Stimulated activated CD8-positive, alpha-beta memory T cell treated with anti-CD3 and anti-CD28 coated beads, Interleukin-4, amount 100 ng/mL, for 48 hours (primary cell): ENCODE measurements around the gene SPATS2L.

Experiments used
- DNase-seq: peaks from one replicate; pipeline ENCODE4 v3.0.0-alpha.2; 2020

Gene SPATS2L

DNA sequence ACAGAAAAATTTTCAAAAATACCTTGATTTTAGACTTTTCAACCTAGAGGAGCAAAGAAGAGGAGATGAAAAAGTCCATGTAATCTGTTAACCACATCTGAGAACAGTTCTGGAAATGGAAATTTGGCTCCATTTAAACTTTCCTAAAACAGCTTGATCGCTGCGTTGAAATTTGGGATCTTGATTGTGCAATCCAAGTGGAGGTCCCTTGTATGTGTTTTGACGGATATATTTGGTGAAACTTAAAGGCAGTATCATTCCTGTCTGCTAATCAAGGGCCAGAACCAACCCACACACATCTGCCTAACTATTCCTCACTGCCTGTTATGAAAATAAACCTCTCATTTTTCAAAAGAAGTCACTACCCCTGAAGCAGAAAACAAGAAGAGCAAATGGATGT, 46.6 kb downstream of the SPATS2L start:
- DNase-seq, result no peak

- no peak for DNase-seq
These were observed 47.4 kb downstream of the SPATS2L start for GRCh38 chr2:200353874-200354273.

- no peak for DNase-seq
These were observed 48.6 kb downstream of the SPATS2L start for GRCh38 chr2:200354833-200355751.

DNA sequence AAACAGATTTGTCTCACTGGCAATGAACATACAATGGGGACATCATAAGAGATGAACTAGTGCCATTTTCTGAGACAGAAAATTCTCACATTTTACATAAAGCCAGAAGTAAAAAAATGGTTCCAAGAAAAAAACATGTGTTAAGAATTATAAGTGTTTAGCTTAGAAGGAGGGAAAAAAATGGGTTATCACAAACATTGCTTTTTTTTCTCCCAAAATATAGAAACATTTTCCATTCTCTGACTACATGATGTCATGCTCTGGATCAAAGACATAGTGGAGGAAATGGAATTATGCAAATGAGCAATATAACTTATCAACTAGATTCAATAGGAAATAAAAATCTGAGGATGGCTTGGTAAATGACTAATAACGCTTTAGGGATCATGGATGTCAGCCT, 49.8 kb downstream of the SPATS2L start:
- DNase-seq, result no peak

GRCh38 chr2:200356857-200357384, 50.4 kb downstream of the SPATS2L start:
- DNase-seq, result no peak

GRCh38 chr2:200357845-200358244, 51.4 kb downstream of the SPATS2L start:
- DNase-seq, result no peak

DNA sequence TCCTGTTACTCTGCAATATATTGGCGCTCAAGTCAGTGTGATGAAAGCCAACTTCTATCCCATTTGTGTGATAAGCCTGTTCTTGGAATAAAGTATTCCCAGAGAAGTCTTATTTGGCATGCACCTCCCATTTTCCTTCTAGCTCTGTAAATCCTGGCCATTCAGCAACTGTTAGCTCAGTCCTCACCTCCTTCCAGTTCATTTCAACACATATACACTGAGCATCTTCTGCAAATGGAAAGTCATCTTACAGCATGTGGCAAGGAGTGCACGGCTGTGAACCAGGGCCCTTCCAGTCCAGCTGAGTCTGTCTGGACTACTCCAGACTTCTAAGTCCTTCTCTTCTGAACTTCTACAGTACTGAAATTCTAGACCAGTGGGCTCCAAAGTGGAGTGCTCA, 53.1 kb downstream of the SPATS2L start:
- DNase-seq, result no peak

GRCh38 chr2:200360364-200360763, 53.9 kb downstream of the SPATS2L start:
- no peak for DNase-seq

- no peak for DNase-seq
These were observed 55.9 kb downstream of the SPATS2L start for GRCh38 chr2:200362202-200362917.

DNA sequence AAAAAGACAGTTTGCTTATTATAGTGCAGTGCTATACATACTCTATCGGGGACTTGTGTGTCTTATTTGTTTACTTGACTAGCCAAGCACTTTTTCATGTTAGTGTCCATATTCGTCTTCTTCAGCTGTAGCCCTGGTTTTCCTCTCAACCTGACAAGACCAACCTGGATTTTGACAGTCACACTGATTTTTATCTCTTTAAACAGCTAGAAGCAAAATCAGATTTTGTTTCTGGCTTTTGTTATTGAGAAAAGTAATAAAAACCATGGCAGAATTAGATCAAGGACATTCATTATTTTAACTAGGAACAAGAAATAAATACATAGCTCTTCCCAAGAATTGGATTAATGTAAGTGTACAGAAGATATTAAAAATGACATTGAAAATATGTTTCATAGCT, 56.8 kb downstream of the SPATS2L start:
- DNase-seq, result no peak

- DNase-seq, result no peak
These were observed 57.6 kb downstream of the SPATS2L start for GRCh38 chr2:200364142-200364541.

- DNase-seq, result no peak
These were observed 58.1 kb downstream of the SPATS2L start for GRCh38 chr2:200364620-200365019.

GRCh38 chr2:200365209-200365608, 58.7 kb downstream of the SPATS2L start:
- no peak for DNase-seq

GRCh38 chr2:200367155-200367554, 60.7 kb downstream of the SPATS2L start:
- no peak for DNase-seq

- no peak for DNase-seq
These were observed 63.4 kb downstream of the SPATS2L start for GRCh38 chr2:200369886-200370285.

DNA sequence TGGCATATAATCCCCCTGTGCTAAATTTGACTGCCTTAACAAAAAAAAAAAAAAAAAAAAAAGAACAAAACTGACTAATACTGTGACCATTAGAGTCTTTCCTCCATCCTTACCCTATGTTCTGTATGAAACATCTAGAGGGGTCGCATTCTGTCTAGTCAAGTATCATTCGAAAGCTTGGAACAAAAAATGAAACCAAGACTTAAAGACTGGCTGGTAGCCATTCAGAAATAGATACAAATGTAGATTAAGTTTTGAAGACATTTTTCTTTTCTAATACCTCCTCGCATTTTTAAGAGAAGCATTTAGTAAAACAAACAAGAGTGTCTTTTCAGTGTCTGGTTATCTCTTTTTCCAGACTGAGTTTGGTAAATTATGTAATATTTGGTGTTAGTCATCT, 66.7 kb downstream of the SPATS2L start:
- DNase-seq, result no peak

DNA sequence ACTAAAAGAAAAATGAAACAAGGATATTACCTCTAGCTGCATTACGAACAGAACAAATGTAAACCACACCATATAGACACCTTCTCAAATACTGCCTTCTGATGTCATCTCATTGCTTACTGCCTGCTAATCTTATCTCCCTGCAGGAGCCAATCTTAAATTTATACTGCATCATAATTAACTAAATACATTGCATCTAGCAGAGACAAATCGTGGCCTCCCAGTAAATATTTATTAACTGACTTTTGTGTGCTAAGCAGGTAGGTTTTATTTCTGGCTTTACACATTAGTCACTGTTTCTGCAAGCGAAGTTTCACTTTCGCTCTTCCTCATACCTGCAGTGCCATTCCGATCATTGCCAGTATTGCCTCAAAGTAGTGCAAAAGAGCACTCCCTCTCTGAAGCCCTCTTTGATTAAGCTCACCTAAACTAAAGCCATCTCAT, 67.5 kb downstream of the SPATS2L start:
- DNase-seq, result no peak

DNA sequence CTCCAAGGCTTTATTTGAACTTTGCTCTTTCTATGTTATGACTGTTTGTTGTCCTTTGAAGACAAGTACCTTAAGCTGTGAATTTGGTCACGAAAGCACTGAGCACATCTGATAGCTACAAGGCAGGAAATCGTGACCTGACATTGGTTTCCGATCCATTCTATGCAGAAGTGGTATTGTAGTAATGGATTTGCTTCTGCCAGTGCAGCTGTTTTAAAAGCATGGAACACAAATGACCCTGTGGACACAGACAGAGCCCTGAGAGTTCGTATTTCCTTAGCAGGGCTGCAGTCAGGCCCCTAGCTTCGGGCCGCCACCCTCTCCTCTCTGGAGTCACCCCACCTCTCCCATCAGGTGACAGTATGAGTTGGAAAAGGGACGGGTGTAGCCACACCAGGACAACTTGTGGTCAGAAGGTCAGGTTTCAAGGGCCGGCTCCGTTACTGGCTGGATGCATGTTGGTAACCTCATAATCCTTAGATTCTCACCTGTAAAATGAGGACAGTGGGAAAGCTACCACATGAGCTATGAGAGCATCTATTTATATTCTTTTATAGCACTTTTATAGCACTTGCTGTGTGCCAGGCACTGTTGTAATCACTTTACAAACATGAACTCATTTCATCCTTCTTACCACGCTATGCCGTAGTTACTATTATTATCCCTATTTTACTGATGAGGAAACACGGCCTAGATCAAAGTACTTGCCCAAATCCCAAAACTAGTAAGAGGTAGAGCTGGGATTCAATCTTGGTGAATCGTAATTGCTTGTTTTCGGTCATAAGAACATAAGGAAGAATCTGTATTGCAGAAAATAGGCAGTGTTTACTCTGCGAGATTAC, 70.2 kb downstream of the SPATS2L start:
- no peak for DNase-seq

- no peak for DNase-seq
These were observed 71.2 kb downstream of the SPATS2L start for GRCh38 chr2:200377355-200378336.

DNA sequence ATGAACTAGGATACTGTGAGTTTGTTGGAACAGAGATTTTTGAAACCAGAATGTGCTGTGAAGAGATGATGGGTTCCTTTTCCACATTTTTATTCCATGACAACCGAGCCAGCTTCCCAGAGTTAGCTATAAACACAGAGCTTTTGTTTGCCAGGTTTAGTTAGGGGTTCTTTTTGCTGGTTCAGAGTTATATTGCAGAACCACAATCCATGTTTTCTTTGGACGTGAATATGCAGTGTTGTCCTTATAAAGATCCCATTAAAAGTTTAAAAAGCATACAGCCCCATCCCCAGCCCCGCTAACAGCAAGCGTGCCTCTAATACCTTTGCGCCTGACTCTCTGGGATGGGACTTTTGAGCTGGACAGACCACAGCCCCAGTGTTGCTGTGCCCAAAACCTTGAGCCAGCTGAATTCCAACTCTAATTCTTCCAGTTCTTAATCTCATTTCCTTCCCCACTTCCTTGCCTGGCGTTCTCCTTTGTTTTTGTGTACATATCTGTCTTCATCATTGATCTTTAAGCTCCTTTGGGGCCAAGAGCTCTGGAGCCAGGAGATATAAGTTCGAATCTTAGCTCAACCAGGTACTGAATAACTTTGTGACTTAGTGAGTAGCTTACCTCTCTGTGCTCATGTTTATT, 72.3 kb downstream of the SPATS2L start:
- no peak for DNase-seq

DNA sequence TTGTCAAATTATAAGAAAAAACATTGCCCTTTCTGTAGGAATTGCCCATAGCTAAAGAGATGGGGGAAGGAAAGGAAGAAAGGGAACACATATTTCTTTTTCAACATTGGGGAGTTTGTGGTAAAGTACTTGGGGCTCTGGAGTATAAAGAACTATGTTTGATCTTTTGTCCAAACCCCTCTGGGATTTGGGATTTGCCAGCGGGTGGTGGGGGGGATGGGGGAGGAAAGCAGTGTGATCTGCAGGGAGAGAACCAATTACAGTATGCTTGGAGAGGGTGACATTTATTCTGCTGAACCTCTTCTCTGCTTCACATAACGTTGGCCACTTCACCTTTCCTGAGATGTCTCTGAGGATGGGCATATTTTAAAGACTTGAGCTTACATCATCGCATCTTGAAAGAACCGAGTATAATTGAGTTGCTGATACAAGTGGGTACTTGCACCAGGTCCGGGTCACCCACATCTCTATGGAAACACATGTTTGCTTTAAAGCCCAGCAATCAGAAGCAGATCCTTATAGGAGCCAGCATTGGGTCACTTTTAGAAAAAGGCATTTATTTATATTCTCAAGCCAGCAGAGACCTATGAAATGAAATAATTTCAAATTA, 73.1 kb downstream of the SPATS2L start:
- no peak for DNase-seq
